ENCODE results near the gene MT1M.

The MT1M gene

GRCh38 chr16:56649271-56649670 lies 16.8 kb downstream of the MT1M start:
- TF ChIP-seq EZH2 (IDR thresholded peaks at IDR 0.05) (no peak), FOXP2 (optimal IDR thresholded peaks at IDR 0.05; ENCODE audit: control extremely low read depth, extremely low read length, insufficient read depth) (no peak)
- Histone ChIP-seq H3K9me3 (ENCODE audit: low read depth, low read length) (no peaks in the 10 kb centered on the region), H3K36me3 (ENCODE audit: insufficient read depth, low read length) (no peaks in the 10 kb centered on the region), H3K9ac (ENCODE audit: insufficient read length) (no peak overlapping the region), H3K27ac (no peak overlapping the region), H3K4me3 (no peak overlapping the region)
- no peak for DNase-seq (ENCODE audit: low read depth, low spot score)

GRCh38 chr16:56649820-56650219 lies 17.4 kb downstream of the MT1M start:
- H3K9ac ChIP-seq (ENCODE audit: insufficient read length): no peak overlapping the region
- DNase-seq (ENCODE audit: low read depth, low spot score): no peak
- no peaks in the 10 kb centered on the region for H3K36me3 ChIP-seq (ENCODE audit: insufficient read depth, low read length)
- TF ChIP-seq POLR2AphosphoS5 (IDR thresholded peaks at IDR 0.05; ENCODE audit: borderline replicate concordance, low read depth, low read length): no peak
- no peak for TF ChIP-seq FOXP2 (optimal IDR thresholded peaks at IDR 0.05; ENCODE audit: control extremely low read depth, extremely low read length, insufficient read depth)
- TF ChIP-seq EZH2 (IDR thresholded peaks at IDR 0.05): no peak
- H3K4me3 ChIP-seq: no peak overlapping the region
- no peaks in the 10 kb centered on the region for H3K9me3 ChIP-seq (ENCODE audit: low read depth, low read length)
- H3K27ac ChIP-seq: no peak overlapping the region

DNA sequence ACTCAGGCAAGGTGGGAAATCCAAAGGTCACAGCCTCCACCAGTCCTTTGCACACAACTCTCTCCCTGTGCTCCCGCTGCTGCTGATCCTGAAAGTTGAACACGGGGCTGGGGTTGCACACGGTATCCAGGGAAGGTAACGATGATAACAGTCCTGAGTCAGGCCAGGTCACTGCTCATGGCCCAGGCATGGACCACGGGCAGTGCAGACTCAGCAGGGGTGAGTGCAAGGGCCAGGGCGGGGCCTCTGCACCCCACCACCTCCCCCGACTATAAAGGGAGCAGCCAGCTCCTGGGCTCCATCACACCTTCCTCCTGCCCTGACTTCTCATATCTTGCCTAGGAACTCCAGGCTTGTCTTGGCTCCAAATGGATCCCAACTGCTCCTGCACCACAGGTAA lies 19.1 kb downstream of the MT1M start, which contains the start of gene MT1B:
MT1B (plus strand) TSS at position 301 of the 400 bp plus-strand sequence; CDS start at position 369, 68 bp downstream.
- H3K9ac ChIP-seq (ENCODE audit: insufficient read length): no peak within 1 kb of the TSS
- H3K36me3 ChIP-seq (ENCODE audit: insufficient read depth, low read length): no peaks in the 10 kb centered on the region
- no peak for DNase-seq (ENCODE audit: low read depth, low spot score)
- no peaks in the 10 kb centered on the region for H3K9me3 ChIP-seq (ENCODE audit: low read depth, low read length)
- no peak within 1 kb of the TSS for H3K4me3 ChIP-seq
- no peak within 1 kb of the TSS for H3K27ac ChIP-seq
- TF ChIP-seq EZH2 (IDR thresholded peaks at IDR 0.05) (no peak), FOXP2 (optimal IDR thresholded peaks at IDR 0.05; ENCODE audit: control extremely low read depth, extremely low read length, insufficient read depth) (no peak), POLR2AphosphoS5 (IDR thresholded peaks at IDR 0.05; ENCODE audit: borderline replicate concordance, low read depth, low read length) (no peak)

DNA sequence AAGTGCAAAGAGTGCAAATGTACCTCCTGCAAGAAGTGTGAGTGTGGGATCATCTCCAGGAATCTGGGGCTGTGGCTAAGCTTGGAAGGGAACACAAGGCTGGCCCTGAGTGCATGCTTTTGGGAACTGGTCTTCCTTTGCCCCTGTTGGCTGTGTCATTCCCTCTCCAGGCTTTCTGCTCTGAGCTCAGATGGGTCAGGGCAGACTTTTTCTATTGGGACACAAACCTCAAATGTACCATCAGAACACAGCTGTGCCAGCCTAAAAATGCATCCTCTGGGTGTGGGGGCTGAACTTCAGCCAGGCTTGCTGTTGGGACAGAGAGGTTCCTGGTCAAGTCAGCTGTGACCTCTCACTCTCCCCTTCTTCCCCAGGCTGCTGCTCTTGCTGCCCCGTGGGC lies 20.1 kb downstream of the MT1M start:
- DNase-seq (ENCODE audit: low read depth, low spot score): no peak
- TF ChIP-seq POLR2AphosphoS5 (IDR thresholded peaks at IDR 0.05; ENCODE audit: borderline replicate concordance, low read depth, low read length) (no peak), EZH2 (IDR thresholded peaks at IDR 0.05) (no peak), FOXP2 (optimal IDR thresholded peaks at IDR 0.05; ENCODE audit: control extremely low read depth, extremely low read length, insufficient read depth) (no peak)
- no peak overlapping the region for H3K27ac ChIP-seq

DNA sequence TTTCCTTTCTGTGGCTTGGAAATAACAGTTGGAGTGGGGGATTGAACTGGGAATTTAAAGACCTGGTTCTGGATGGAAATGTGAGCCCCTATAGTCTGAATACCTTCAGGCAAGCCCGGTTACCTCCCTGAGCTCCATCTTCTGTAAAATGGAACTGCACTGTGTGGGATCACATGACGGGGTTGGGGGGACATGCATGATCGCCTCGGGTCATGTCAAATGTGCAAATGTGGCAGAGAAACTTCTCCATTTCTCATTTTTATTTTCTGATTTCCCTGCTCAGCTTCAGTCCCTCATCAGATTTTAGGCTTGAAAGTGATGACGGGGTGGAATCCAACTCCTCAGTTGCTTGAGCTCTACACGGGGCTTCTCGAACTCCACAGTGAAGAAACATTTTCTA lies 20.8 kb downstream of the MT1M start:
- no peak overlapping the region for H3K9ac ChIP-seq (ENCODE audit: insufficient read length)

More for the DNA sequence above, 20.1 kb downstream of the MT1M start:
- Histone ChIP-seq H3K9ac (ENCODE audit: insufficient read length) (no peak overlapping the region), H3K4me3 (no peak overlapping the region), H3K36me3 (ENCODE audit: insufficient read depth, low read length) (no peaks in the 10 kb centered on the region), H3K9me3 (ENCODE audit: low read depth, low read length) (no peaks in the 10 kb centered on the region)

GRCh38 chr16:56657555-56658326 lies 25.3 kb downstream of the MT1M start, which contains the start of gene MT1F:
TSS of gene MT1F (plus strand) at chr16:56657959. CDS start at chr16:56658059, 100 bp downstream.
- H3K36me3 ChIP-seq (ENCODE audit: insufficient read depth, low read length): no peaks in the 10 kb centered on the region
- H3K9ac ChIP-seq (ENCODE audit: insufficient read length): no peak within 1 kb of the TSS
- H3K4me3 ChIP-seq: no peak within 1 kb of the TSS; the same call in 1 of the 2 replicates
- TF ChIP-seq EZH2 (IDR thresholded peaks at IDR 0.05) (no peak), FOXP2 (optimal IDR thresholded peaks at IDR 0.05; ENCODE audit: control extremely low read depth, extremely low read length, insufficient read depth) (no peak), POLR2AphosphoS5 (IDR thresholded peaks at IDR 0.05; ENCODE audit: borderline replicate concordance, low read depth, low read length) (no peak)
- no peak within 1 kb of the TSS for H3K27ac ChIP-seq
- H3K9me3 ChIP-seq (ENCODE audit: low read depth, low read length): no peaks in the 10 kb centered on the region
- DNase-seq (ENCODE audit: low read depth, low spot score): no peak

More for the DNA sequence above, 20.8 kb downstream of the MT1M start:
- Histone ChIP-seq H3K9me3 (ENCODE audit: low read depth, low read length) (no peaks in the 10 kb centered on the region), H3K36me3 (ENCODE audit: insufficient read depth, low read length) (no peaks in the 10 kb centered on the region), H3K4me3 (no peak overlapping the region), H3K27ac (no peak overlapping the region)
- no peak for DNase-seq (ENCODE audit: low read depth, low spot score)
- TF ChIP-seq EZH2 (IDR thresholded peaks at IDR 0.05): no peak
- no peak for TF ChIP-seq FOXP2 (optimal IDR thresholded peaks at IDR 0.05; ENCODE audit: control extremely low read depth, extremely low read length, insufficient read depth)
- TF ChIP-seq POLR2AphosphoS5 (IDR thresholded peaks at IDR 0.05; ENCODE audit: borderline replicate concordance, low read depth, low read length): no peak

DNA sequence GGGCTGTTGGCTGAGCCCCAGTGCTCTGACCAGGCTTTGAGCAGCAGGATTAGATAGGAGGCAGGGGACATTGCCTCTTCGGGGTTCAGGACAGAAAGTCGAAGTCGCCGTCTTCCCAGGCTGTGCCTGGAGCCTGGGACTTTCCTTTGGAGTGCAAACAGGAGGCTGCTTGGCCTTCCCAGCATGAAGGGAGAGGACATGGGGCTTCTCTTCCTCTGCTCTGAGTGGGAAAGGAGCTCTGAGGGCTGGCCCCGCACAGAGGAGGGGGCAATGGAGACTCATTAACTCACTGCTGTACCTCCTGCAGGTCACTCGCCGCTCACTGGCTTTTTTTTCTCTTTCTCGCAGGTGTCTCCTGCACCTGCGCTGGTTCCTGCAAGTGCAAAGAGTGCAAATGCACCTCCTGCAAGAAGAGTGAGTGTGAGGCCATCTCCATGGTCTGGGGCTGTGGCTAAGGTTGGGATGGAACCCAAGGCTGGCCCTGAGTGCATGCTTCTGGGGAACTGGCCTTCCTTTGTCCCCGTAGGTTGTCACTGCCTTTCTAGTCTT lies 25.9 kb downstream of the MT1M start:
- H3K9me3 ChIP-seq (ENCODE audit: low read depth, low read length): no peaks in the 10 kb centered on the region
- H3K27ac ChIP-seq: no peak overlapping the region
- no peak for TF ChIP-seq POLR2AphosphoS5 (IDR thresholded peaks at IDR 0.05; ENCODE audit: borderline replicate concordance, low read depth, low read length)
- no peak for TF ChIP-seq FOXP2 (optimal IDR thresholded peaks at IDR 0.05; ENCODE audit: control extremely low read depth, extremely low read length, insufficient read depth)
- no peak for TF ChIP-seq EZH2 (IDR thresholded peaks at IDR 0.05)
- H3K4me3 ChIP-seq: no peak overlapping the region
- no peaks in the 10 kb centered on the region for H3K36me3 ChIP-seq (ENCODE audit: insufficient read depth, low read length)
- no peak overlapping the region for H3K9ac ChIP-seq (ENCODE audit: insufficient read length)
- no peak for DNase-seq (ENCODE audit: low read depth, low spot score)

DNA sequence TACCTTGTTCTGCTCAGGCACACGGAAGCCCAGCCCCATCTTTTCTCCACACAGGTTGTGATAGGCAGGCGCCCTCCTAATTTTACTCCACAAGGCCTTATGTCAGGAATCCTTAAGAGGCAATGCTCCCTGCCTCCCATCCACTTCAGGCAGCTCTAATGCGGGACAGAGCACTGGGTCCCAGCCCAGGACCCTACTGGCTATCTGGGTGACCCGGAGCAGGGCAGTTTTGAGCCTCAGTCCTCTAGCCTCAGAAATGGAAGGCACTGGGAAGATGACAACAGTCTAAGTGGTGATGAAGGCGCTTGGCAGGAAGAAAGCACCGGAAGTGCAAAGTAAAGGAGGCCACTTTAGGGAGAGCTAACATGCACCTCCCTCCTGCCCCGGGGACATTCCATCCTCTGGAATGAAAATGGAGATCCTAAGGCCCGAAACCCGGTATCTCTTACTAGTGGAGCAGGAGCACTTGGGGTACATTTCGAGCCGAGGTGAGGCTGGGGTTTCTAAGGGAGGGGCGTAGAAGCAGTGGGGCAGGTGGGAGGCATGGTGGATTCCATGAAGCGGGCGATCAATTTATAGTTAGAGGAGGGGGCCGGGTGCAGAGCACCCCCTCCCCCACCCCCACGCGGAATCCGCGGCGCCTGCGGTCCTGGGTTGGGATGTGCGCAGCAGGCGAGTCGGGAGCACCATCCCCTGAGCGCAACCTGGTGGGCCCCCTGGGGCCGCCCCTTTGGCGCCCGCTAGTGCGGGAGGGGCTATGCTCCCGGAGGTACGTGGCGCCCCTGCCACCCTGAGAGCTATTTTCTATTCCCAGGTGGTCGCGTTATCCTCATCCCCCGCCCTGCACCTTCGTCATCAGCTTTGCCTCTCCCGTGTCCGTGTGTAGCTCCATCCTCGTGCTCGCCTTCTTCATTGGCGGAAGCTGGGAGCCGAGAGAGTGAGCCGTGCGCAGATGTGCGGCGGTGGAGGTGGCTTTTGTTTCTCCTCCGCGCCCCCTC lies 30.2 kb downstream of the MT1M start:
- no peak overlapping the region for H3K27ac ChIP-seq
- H3K36me3 ChIP-seq (ENCODE audit: insufficient read depth, low read length): no peaks in the 10 kb centered on the region
- no peaks in the 10 kb centered on the region for H3K9me3 ChIP-seq (ENCODE audit: low read depth, low read length)
- no peak overlapping the region for H3K9ac ChIP-seq (ENCODE audit: insufficient read length)
- no peak for TF ChIP-seq EZH2 (IDR thresholded peaks at IDR 0.05)
- no peak for TF ChIP-seq FOXP2 (optimal IDR thresholded peaks at IDR 0.05; ENCODE audit: control extremely low read depth, extremely low read length, insufficient read depth)
- TF ChIP-seq POLR2AphosphoS5 (IDR thresholded peaks at IDR 0.05; ENCODE audit: borderline replicate concordance, low read depth, low read length): no peak
- no peak for DNase-seq (ENCODE audit: low read depth, low spot score)
- H3K4me3 ChIP-seq: no peak overlapping the region
